NCI-H524 (cell line): ENCODE data around the gene ARID4B.
"Not testable (repeated sequence)": the region's sequence is repeated elsewhere in the genome, so short reads cannot be mapped to it uniquely, and the experiment has no call there.

Experiments
- DNase-seq, 2 experiments: peaks; one replicate each; lab custom pipeline; 2025; lab: John Stamatoyannopoulos, UW

Gene ARID4B

GRCh38 chr1:235329139-235329902 is 1.3 kb upstream of the ARID4B start:
- DNase-seq, result peak in 1 of 2 experiments; percentile 66

- DNase-seq, result peak; percentile 99
These were observed 526 bp upstream of the ARID4B start, which contains the start of gene GGPS1 for GRCh38 chr1:235328271-235329138. Gene GGPS1, plus strand, starts transcription at chr1:235328570. Its CDS starts 6,695 bp downstream, at chr1:235335265.

GRCh38 chr1:235326719-235327558 is 1.0 kb downstream of the ARID4B start:
- peak in 1 of 2 experiments; percentile 21 for DNase-seq

- no peak for DNase-seq
These were observed 2.1 kb downstream of the ARID4B start for GRCh38 chr1:235325854-235326253.

- no peak for DNase-seq
These were observed 2.8 kb downstream of the ARID4B start for GRCh38 chr1:235325139-235325538.

- no peak for DNase-seq
These were observed 3.7 kb downstream of the ARID4B start for GRCh38 chr1:235324296-235324695.

- no peak for DNase-seq
These were observed 7.3 kb downstream of the ARID4B start for GRCh38 chr1:235320521-235321179.

GRCh38 chr1:235319255-235319654 is 8.7 kb downstream of the ARID4B start:
- DNase-seq, result no peak

GRCh38 chr1:235317168-235317567 is 10.8 kb downstream of the ARID4B start:
- DNase-seq, result no peak

- DNase-seq, result no peak
These were observed 12.2 kb downstream of the ARID4B start for GRCh38 chr1:235315735-235316134.

- no peak for DNase-seq
These were observed 12.8 kb downstream of the ARID4B start for GRCh38 chr1:235315173-235315572.

GRCh38 chr1:235313931-235314678 is 13.9 kb downstream of the ARID4B start:
- no peak for DNase-seq

GRCh38 chr1:235313262-235313661 is 14.7 kb downstream of the ARID4B start:
- DNase-seq, result no peak

- DNase-seq, result not testable (repeated sequence)
These were observed 18.8 kb downstream of the ARID4B start for GRCh38 chr1:235309206-235309605.

GRCh38 chr1:235307158-235308124 is 20.5 kb downstream of the ARID4B start:
- no peak for DNase-seq

GRCh38 chr1:235304549-235305451 is 23.2 kb downstream of the ARID4B start:
- peak in 1 of 2 experiments; percentile 46 for DNase-seq

- DNase-seq, result no peak
These were observed 25.8 kb downstream of the ARID4B start for GRCh38 chr1:235302143-235302542.

GRCh38 chr1:235299169-235299858 is 28.7 kb downstream of the ARID4B start:
- DNase-seq, result no peak
